ENCODE data around the gene CFL2. TPM values are rescaled to one million over a fixed set of nuclear protein-coding genes. Genes with fewer than 3 reads are reported as not detected.
A peak's percentile ranks its signal among the peaks of the same experiment; 100 is the strongest.

Gene CFL2
- total RNA-seq, 1 experiment from 2014 or later, result 55.2 TPM

GRCh38 chr14:34665785-34666435 is 48.5 kb downstream of the CFL2 start:
- ChIA-PET CTCF (no interaction called here), POLR2A (no interaction called here)
- no peak for DNase-seq (ENCODE audit: low read depth, low spot score)

More at GRCh38 chr14:34665785-34666435, 48.5 kb downstream of the CFL2 start:
- Histone ChIP-seq H3K4me3 (replicated peaks in 1 of 2; ENCODE audit: low read depth in 1 of 2, low read length in 2 of 2) (no peak overlapping the region), H4K20me1 (ENCODE audit: insufficient read depth) (no peaks in the 10 kb centered on the region), H3K9me2 (ENCODE audit: insufficient read depth) (no peaks in the 10 kb centered on the region), H3K4me1 (ENCODE audit: control insufficient read depth in 1 of 2, insufficient read depth in 2 of 2, low read length in 2 of 2) (peaks cover 0 to 10% of the 10 kb centered on the region in 2 experiments; a peak in 2 of 4 replicates), H3K79me2 (ENCODE audit: insufficient read depth, low read length) (no peaks in the 10 kb centered on the region), H3K27ac (ENCODE audit: low read depth, low read length) (no peak overlapping the region), H2AFZ (ENCODE audit: low read depth, low read length, poor library complexity, severe bottlenecking) (peak overlapping the region; percentile 70), H3K27me3 (ENCODE audit: insufficient read depth, low read length) (no peaks in the 10 kb centered on the region), H3K4me2 (ENCODE audit: low read length) (peak overlapping the region; percentile 35), H3K9ac (ENCODE audit: low read length) (no peak overlapping the region), H3K9me3 (ENCODE audit: control insufficient read depth in 1 of 2, insufficient read depth in 1 of 2, low read depth in 1 of 2, low read length in 2 of 2) (no peaks in the 10 kb centered on the region), H3K36me3 (ENCODE audit: control insufficient read depth in 1 of 2, insufficient read depth in 2 of 2, low read length in 2 of 2) (no peaks in the 10 kb centered on the region)
- intact Hi-C loops (cut with micrococcal nuclease), result no loop called here
- no peak for ATAC-seq
- RAD21 ChIA-PET (ENCODE audit: low non-redundant PET in 1 of 2, low total read pairs in 2 of 2, uncharacterized antibody in 2 of 2, unreplicated experiment in 2 of 2), result no interaction called here
- TF ChIP-seq SIN3A (IDR thresholded peaks at IDR 0.05; ENCODE audit: low read depth), result no peak
- TF ChIP-seq RAD21 (IDR thresholded peaks at IDR 0.05; ENCODE audit: low read depth), result no peak
- TF ChIP-seq EZH2phosphoT487 (IDR thresholded peaks at IDR 0.05; ENCODE audit: borderline replicate concordance), result no peak
- TF ChIP-seq ELF1 (IDR thresholded peaks at IDR 0.05; ENCODE audit: borderline replicate concordance, low read depth), result no peak
- no peak for TF ChIP-seq ATF3 (IDR thresholded peaks at IDR 0.05)
- TF ChIP-seq REST (IDR thresholded peaks at IDR 0.05; ENCODE audit: low read depth), result no peak
- no peak for TF ChIP-seq ZNF274 (IDR thresholded peaks at IDR 0.05; ENCODE audit: low read depth, low read length)
- no peak for TF ChIP-seq CTCF (IDR thresholded peaks at IDR 0.05 in 2 of 3, conservative IDR thresholded peaks at IDR 0.05 in 1 of 3; ENCODE audit: borderline replicate concordance in 1 of 3, insufficient read depth in 1 of 3, low read depth in 2 of 3, low read length in 2 of 3)
- TF ChIP-seq MAX (IDR thresholded peaks at IDR 0.05), result no peak
- TF ChIP-seq YY1 (IDR thresholded peaks at IDR 0.05; ENCODE audit: extremely low read depth, insufficient replicate concordance, low read depth, low read length), result no peak
- no peak for TF ChIP-seq POLR2A (IDR thresholded peaks at IDR 0.05; ENCODE audit: borderline replicate concordance, extremely low read depth, insufficient read depth, insufficient read length)
- TF ChIP-seq SP1 (IDR thresholded peaks at IDR 0.05; ENCODE audit: low read depth), result no peak
- no TSS peak for BruUV-seq (replicated peaks)

Measured in HCT116 (cell line).